Renal cortical epithelial cell (primary cell): ENCODE data around the gene POLK. TPM values are rescaled to one million over a fixed set of nuclear protein-coding genes. Genes with fewer than 3 reads are reported as not detected.
A peak's percentile ranks its signal among the peaks of the same experiment; 100 is the strongest.

Experiments
- DNase-seq: peaks from one replicate; pipeline ENCODE4 v3.0.0-alpha.2; 2011; ENCODE audit warnings: low read depth
- total RNA-seq: library from RNA; depleted of rRNA; stranded (reverse); fragments of >200 nt; gene quantifications from 2 replicates; pipeline ENCODE4 v1.2.3, GENCODE V29; 2014

Gene POLK
- total RNA-seq, 1 donor from 2014 or later: 63.4 TPM

DNA sequence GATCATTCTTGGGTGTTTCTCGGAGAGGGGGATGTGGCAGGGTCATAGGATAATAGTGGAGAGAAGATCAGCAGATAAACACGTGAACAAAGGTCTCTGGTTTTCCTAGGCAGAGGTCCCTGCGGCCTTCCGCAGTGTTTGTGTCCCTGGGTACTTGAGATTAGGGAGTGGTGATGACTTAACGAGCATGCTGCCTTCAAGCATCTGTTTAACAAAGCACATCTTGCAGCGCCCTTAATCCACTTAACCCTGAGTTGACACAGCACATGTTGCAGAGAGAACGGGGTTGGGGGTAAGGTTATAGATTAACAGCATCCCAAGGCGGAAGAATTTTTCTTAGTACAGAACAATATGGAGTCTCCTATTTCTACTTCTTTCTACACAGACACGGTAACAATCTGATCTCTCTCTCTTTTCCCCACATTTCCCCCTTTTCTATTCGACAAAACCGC lies 99.2 kb downstream of the POLK start:
- peak; percentile 64 for DNase-seq

DNA sequence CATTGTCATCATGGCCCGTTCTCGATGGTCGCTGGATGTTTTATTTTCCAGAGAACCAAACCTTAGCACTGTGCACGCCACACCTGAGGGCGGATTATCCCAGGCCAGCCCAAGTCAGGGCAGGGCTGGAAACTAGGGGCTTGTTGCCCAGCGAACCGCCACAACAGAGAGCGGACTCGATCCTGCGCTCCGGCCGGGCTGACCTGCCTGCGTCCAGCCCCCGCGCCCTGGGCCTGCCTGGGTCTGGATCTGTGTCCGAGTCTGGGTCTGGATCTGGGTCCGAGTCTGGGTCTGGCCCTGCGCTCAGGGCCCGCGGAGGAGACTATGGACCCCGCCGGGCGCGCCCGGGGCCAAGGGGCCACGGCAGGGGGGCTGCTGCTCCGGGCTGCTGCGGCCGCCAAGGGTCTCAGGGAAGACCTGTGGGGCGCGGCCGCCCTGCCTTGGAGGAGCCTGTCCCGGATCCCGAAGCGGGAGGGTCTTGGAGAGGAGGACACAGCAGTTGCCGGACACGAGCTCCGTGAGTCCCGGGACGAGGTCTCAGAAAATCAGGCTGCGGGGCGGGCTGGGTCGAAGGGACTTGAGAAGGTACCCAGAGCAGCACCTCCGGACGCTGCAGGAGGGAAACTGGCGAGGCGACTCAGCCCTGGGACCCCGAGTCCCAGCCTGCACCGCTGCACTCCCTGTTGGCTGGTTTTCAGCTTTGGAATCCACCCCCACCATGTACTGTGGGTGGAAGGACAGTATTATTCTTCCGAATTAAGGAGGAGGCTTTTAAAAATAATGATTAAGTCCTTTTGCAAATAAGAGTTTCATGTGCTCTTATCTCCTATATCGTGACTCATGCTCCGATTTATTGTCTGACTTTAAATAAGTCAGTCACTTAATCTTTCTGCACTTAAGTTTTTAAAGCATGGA lies 99.9 kb downstream of the POLK start, which contains the start of gene ANKDD1B:
Gene ANKDD1B (plus strand): TSS at position 143 of the 915 bp plus-strand sequence. CDS start 182 bp downstream, at position 325.
- peak; percentile 48 for DNase-seq

DNA sequence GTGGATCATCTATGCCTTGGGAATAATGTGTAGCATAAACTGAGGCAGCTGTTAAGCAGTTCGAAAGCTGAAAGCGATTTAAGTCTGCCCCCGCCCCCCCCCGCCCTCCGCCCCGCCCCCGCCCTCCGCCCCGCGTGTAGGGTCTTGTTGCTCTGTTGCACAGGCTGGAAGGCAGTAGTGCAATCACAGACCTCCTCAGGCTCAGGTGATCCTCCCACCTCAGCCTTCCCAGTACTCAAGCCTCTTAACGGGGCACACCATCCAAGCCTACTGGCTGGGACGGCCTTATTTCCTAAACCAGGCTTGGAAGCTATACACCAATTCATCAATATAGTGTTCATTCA lies 100.5 kb downstream of the POLK start:
- no peak for DNase-seq

DNA sequence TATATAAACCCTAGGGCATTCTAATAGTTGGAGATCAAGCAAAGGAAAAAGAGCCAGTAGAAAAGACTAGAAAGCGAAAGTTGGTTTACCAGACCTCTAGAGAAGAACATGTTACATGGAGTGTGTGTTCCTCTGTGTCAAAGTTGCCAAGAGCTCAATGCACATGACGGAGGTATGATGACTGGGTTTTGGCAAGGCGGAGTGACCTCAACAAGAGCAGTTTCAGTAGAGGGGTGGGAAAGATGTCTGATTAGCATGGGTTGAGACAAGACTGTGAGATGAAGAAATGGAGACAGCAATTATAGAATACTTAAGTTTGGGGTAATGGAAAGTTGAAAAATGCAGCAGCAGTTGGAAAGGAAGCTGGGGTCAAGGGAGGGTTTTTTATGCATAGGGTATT lies 101.2 kb downstream of the POLK start:
- no peak for DNase-seq

GRCh38 chr5:75614176-75614575 lies 102.5 kb downstream of the POLK start:
- DNase-seq: no peak

GRCh38 chr5:75616371-75616881 lies 104.7 kb downstream of the POLK start:
- no peak for DNase-seq

DNA sequence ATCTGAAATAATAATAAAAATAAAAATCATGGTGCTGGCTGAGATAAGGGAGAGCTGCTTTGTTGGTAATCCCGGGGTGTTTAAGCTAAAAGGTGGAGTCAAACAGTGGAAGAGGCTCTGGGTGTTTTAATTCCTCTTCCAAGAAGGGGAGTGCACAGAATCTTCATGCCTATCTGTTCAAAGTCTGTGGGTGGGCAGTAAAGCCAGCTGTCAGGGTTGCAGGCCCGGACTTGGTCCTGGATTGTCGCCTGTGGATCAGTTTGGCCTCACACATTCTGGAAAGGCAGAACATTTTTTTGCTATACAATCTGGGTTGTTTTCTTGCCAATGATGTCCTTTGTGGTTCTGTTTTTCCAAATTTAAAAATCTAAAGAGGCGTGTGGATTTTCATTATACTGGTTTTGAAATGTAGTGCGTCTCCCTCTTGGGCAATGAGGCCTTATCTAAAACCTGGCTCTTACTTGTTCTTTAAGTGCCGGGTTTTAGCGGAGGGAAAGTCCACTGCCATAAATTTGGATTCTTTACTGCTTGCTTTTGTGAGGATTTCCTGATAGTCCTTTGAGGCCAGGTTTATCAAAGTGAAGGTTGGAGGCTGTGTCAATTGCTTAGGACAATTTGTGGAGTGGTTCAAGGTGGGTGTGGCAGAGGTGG lies 105.4 kb downstream of the POLK start:
- no peak for DNase-seq

GRCh38 chr5:75617736-75618352 lies 106.2 kb downstream of the POLK start:
- no peak for DNase-seq

DNA sequence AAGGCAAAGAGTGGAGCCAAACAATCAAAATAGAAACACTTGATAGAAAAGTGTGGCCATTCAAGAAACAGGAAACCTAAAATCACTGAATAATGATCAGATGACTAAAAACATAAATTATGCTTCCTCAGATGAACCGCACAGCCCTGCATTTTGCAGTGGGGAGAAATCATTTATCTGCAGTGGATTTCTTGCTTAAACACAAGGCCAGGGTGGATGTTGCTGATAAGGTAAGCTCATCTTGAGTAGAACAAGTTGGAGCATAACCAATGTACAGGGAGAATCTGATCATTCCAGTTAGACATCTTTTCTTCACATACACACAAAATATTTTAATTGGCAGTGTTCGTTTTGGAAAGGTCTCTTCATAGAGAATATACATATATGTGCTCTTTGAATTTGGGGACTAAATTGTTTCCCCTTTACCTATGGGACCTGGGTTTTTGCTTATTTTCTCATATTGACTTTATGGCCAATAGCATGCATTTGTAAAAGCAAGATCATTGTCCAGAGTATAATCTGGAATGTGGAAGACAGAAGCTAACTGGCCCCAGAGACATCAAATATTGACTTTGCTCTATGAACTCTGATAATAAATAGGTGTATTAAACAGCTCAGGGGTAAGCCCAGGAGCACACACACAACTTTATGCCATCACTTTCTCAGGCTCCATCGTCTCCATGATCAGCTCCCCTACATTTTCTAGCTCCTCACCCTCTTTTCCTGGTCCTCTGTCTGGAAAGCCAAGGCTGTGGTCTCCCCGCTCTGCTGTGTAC lies 108.7 kb downstream of the POLK start:
- DNase-seq: no peak

GRCh38 chr5:75622564-75622963 lies 110.9 kb downstream of the POLK start:
- peak; percentile 92 for DNase-seq

GRCh38 chr5:75623846-75624245 lies 112.2 kb downstream of the POLK start:
- peak; percentile 41 for DNase-seq

- DNase-seq: no peak
These were observed 115.3 kb downstream of the POLK start for GRCh38 chr5:75626959-75627358.

DNA sequence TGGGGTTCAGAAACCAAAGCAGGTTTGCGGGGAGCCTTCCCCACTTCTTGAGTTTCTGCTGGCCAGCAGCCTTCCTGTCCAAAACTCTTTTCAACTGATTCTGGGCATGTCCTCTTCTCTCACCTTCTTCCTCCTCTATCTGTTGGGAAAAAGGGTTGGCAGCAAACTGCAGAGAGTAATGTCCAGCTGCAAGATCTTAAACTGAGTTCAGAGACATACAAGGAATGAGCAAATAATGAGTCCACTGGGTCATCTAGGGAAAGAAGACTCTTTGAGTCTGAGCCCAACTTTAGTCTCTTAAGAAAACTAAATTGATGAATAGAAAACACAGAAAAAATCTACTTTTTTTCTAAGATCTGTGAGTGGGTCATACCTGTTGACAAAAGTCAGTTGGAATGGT lies 116.1 kb downstream of the POLK start:
- DNase-seq: no peak

- no peak for DNase-seq
These were observed 119.2 kb downstream of the POLK start for GRCh38 chr5:75630875-75631274.

DNA sequence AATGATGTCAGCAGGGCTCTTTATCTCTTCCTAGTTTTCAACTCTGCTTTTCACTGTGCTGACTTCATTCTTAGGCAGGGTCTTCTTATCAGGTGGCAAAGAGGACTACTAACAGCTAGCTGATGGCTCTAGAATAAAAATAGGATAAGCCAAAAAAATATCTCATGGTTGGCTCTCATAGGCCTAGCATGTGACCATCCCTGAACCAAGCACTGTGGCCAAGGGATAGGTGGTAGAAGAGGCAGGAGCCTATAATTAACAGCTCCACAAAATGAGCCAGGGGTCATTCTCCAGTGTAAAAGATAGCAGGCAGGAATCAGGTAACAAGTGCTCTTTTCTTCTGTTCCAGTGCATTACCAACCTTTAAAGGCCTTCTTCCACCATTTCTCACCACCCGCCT lies 120.6 kb downstream of the POLK start:
- no peak for DNase-seq

GRCh38 chr5:75637949-75638348 lies 126.3 kb downstream of the POLK start:
- no peak for DNase-seq

DNA sequence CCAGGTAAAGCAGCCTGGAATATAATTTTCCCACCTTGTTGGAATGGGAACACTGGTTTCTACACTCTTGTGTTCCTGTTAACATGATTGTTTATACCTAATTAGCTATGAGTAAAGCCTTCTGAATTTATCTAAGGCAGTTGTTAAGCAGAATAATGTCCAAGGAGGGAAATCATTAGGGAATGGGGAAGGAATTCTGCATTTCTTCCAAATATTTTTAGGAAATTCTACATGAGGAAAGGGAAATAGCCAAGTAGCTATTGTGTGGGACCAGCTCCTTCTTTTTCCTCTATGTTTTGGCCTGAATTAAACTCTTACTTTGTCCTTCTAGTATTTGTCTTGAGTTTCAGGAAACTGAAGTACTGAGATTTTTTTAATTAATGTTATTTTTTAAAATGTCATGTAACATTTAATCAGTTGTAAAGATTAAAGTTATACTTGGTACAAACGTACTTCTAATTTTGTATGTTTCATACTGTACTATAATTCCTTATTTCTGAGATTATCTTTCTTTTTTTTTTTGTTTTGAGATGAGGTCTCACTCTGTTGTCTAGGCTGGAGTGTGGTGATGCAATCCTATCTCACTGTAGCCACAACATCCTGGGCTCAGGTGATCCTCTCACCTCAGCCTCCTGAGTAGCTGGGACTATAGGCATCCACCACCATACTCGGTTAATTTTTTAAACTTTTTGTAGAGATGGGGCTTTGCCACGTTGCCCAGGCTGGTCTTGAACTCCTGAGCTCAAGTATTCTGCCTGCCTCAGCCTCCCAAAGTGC lies 128.0 kb downstream of the POLK start:
- no peak for DNase-seq

DNA sequence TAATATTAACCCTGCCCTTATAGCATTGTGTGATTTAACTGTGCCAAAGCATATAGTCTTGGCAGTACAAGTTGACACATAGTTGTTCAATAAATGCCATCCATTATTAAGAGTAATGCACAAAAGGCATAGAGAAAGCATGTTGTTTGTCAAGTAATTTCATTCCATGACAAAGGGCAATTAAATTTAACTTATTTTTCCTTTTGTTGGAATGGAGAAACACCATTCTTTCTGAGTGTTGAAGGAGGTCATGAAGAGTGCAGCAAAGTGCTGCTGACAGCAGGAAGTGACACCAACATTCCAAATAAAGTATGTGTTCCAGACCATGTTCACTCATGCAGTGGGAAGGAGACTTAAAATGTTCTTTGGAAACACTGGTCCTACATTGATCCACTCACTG lies 128.7 kb downstream of the POLK start:
- peak; percentile 92 for DNase-seq

DNA sequence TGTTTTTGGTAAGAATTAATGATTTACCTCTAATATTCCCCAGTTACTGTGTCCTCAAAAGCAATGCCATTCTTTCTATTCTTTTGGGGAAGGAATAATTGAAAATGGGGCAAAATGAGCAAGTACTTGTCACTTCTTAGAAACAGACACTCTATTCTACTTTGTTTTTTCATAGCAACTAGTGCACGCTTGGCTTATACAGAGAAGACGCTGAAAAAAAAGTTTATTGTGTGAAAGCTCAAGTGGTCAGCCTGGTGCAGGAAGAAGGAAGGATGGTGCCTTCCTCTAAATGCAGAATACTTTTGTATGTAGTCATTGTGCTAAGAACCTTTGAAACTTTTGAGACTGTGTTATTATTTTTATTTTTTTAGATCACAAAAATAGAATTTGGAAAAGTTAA lies 129.1 kb downstream of the POLK start:
- peak; percentile 16 for DNase-seq

- DNase-seq: peak; percentile 70
These were observed 137.0 kb downstream of the POLK start for GRCh38 chr5:75648712-75649111.
